Stimulated activated CD8-positive, alpha-beta memory T cell treated with anti-CD3 and anti-CD28 coated beads, Interleukin-12 subunit alpha, Interleukin-12 subunit beta, amount 100 ng/mL, for 24 hours (primary cell): Measurements from ENCODE around the gene DNASE2.

Experiments
- DNase-seq: peaks from one replicate; pipeline ENCODE4 v3.0.0-alpha.2; 2020; ENCODE audit errors: extremely low read depth

The DNASE2 gene

DNA sequence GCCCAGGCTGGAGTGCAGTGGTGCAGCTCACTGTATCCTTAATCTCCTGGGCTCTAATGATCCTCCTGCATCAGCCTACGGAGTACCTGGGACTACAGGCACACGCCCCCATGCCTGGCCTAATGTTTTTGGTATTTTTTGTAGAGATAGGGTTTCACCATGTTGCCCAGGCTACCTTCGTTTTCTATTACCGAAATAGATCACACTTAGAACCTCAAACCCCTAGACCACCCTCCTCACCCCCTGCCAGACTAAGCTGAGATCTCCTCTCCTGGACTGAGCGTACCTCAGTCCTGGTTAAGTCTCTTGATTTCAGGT is 5.4 kb upstream of the DNASE2 start:
- DNase-seq: no peak

DNA sequence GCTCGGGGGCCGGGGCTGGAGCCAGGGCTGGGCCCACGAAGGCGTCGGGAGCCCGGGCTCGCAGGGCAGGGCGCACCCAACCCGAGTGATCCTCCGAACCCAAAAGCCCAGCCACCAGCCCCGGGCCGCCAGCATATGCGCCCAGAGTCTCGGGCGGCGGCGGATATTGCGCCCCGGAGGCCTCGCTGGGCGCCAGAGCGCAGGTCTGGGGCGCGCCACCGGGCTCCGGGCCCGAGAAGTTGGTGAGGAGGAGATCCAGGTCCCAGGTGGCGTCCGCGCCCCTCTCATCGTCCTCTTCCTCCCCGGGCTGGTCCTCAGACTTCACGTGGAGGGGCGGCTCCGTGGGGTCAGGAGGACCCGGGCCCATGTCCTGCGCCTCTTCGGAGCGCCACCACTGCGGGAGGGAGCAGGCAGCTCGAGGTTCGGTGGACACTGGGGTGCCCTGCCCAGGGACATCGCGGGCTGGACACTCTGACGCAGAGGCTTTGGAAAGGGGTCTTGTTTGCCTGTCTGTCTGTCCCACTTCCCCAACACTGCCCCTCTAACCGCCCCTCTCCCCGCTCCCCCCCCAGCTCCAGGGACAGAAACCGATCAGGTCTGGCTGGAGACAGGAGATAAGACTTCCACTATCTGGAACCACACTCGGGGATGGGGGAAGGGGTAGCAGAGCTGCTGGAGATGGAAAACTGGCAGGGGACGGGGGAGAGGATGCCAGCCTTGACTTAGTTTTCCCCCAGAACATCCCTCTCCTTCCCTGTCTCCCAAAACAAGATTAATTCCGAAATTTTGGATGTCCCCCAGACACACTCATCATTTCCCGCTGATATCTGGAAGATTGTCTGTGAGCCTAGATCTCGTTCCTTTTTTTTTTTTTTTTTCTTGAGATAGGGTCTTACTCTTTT is 4.8 kb upstream of the DNASE2 start:
- DNase-seq: no peak

DNA sequence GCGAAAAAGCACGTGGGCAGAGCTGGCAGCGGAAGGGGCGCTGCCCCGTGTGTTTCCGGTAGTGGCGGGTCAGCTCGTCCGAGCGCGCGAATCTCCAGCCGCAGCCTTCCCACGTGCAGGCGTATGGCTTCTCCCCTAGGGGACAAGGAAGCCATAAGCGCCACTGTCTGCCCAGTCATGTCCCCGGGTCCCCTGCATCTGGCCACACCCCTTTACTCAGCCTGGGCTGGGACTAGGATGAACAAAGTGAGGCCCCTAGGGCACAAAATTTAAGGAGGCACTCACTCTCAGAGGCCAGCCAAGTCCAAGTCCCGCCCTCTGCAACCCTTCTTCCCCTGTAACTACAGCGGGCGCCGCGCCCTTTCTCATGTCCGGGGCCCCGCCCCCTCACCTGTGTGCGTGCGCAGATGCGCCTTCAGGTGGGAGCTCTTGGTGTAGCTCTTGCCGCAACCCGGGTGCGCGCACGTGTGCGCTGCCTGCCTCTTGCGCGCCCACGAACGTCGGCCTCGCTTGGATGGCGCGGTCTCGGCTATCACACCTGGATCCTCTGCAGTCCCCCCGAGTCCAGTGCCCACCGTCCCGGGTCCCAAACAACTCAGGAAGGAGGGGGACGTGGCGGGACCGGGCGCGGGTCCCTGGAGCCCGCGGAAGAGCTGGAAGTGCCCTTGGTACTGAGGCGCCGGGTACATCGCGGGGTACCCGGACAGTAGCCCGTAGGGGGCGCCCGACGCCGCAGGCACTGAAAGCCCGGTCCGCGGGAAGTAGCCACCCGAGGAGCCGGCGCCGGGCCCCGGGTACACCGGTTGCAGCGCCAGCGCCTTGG is 3.9 kb upstream of the DNASE2 start:
- peak; percentile 72 for DNase-seq

DNA sequence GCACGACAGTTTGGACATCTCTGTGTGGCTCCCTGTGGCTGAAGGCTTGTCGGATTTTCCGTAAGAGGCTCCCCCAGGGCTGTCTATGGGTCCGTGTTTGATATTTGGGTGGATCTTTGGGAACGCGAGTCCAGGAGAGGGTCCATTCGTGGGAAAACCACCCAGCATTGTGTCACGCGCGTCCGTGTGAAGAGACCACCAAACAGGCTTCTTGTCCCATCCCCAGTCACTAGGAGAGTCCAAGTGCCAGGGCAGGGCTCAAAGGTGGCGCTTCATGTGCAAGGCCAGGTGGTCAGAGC is 3.3 kb upstream of the DNASE2 start:
- no peak for DNase-seq

DNA sequence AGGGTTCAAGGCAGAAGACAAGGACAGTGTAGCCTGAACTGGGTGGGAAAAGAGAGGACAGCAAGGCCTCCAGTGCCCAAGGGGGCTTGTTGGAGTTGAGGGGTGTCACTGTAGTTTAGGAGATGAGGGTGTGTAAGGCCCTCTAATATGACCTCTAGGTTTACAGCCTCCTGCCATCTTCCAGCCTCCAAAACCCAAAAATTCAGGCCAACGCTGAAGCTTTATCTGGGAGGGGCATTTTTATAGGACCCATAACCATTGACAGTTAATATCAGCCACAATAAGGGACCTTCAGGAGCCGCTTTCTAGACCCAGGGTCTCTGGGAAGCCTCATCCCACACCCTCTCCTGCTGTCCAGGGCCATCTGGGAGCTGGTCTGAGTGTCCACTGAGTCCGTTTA is 3.0 kb upstream of the DNASE2 start:
- no peak for DNase-seq

DNA sequence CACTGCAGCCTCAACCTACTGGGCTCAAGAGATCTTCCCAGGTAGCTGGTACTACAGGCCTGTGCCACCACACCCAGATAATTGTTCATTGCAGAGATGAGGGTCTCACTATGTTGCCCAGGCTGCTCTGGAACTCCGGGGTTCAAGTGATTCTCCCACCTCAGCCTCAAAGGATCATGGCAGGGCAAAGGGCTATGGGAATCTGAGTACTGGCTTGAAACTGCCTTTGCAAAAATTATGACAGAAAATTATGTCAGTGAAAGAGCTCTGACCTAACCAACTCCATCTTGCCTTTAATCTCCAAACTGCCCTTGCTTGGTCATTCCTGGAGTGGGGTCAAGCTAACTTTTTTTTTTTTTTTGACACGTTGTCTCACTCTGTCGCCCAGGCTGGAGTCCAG is 1.3 kb upstream of the DNASE2 start:
- DNase-seq: no peak

DNA sequence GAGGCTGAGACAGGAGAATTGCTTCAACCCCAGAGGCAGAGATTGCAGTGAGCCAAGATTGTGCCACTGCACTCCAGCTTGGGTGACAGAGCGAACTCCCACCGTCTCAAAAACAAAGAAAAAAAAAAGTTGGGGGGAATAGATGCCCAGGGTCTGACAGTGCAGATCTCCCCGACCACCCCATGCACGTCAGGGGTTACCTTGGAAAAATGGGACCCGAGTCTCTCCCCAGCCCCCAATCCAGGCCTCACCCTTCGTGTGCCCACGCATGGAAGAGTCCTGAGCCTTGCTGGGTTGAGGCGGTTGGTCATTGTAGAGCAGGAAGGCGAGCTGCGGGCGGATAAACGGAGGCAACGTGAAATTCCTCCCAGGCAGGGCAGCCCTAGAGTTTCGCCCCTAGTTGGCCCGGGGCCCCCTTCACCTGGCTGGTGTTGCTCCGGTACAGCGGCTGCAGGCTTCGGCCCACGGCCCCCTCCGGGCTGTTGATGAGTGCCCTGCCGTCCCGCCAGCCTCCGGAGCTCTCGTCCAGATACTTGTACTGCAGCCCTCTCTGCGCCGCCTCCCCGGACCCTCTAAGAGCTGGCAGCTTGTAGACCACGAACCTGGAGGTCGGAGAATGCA is 588 bp downstream of the DNASE2 start:
- no peak for DNase-seq

DNA sequence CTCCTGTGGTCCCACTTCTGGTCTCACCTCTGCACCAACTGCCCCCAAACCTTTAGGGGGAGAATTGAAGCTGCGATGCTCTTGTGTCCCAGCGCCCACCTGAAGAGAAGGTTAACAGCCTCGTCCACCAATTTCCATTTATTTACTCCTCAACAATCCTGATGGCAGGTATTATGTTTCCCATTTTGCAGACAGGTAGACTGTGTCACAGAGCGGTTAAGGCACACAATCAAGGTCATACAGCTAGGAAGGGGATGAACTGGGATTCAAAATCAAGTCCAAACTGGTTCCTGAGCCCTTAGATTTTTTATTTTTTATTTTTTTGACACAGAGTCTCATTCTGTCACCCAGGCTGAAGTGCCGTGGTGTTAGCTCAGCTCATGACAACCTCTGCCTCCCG is 6.2 kb downstream of the DNASE2 start:
- DNase-seq: no peak

DNA sequence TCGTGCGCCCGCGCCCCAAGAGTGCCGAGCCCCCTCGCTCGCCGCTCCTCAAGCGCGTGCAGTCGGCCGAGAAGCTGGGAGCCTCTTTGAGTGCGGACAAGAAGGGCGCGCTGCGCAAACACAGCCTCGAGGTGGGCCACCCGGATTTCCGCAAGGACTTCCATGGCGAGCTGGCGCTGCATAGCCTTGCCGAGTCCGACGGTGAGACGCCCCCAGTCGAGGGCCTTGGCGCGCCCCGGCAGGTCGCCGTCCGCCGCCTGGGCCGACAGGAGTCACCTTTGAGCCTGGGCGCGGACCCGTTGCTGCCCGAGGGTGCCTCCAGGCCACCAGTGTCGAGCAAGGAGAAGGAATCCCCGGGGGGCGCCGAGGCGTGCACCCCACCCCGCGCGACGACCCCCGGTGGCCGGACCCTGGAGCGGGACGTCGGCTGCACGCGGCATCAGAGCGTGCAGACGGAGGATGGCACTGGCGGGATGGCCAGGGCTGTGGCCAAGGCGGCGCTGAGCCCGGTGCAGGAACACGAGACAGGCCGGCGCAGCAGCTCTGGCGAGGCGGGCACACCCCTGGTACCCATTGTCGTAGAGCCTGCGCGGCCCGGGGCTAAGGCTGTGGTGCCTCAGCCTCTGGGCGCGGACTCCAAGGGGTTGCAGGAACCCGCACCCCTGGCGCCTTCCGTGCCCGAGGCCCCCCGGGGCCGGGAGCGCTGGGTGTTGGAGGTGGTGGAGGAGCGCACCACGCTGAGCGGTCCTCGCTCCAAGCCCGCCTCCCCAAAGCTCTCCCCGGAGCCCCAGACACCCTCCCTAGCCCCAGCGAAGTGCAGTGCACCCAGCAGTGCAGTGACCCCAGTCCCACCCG is 7.1 kb downstream of the DNASE2 start:
- DNase-seq: no peak

DNA sequence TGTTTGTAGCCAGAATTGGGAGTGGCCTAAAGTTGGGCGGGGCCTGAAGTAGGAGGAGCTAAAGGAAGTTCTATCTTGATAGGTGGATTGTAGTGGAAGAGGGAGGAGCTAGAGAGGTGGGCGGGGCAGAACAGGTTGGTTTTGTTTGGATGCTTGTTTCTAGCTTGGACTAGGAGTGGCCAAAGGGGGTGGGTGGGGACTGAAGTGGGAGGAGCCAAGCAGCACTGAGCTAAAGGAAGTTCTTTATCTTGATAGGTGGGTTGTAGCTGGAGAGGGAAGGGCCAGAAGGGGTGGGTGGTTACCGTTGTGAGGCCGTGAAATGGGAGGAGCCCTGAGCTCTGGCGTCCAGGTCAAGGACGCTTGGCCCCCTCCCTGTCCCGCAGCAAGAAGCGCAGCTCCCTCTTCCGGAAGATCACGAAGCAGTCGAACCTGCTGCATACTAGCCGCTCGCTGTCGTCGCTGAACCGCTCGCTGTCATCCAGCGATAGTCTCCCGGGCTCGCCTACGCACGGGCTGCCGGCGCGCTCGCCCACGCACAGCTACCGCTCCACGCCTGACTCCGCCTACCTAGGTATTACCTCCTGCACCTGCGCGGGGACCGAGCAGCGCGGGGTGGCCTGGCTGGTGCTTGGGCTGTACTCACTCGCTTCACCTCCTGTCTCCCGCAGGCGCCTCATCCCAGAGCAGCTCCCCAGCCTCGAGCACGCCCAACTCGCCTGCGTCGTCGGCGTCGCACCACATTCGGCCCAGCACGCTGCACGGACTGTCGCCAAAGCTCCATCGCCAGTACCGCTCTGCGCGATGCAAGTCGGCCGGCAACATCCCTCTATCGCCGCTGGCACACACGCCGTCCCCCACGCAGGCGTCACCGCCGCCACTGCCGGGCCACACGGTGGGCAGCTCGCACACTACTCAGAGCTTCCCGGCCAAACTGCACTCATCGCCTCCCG is 8.0 kb downstream of the DNASE2 start:
- DNase-seq: no peak

DNA sequence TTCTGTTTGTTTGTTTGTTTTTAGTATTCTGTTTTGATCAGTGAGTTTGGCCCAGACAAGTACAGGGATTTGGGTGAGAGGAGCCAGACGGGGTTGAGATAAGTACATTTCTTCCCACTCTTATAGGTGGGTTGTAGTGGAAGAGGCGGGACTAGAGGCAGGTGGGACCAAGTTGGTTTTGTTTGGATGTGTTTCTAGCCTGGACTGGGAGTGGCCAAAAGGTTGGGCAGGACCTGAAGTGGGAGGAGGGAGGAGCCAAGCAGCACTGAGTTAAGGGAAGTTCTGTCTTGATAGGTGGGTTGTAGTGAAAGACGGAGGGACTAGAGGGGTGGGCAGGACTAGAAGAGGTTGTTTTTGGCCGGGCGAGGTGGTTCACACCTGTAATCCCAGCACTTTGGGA is 9.0 kb downstream of the DNASE2 start:
- DNase-seq: no peak

DNA sequence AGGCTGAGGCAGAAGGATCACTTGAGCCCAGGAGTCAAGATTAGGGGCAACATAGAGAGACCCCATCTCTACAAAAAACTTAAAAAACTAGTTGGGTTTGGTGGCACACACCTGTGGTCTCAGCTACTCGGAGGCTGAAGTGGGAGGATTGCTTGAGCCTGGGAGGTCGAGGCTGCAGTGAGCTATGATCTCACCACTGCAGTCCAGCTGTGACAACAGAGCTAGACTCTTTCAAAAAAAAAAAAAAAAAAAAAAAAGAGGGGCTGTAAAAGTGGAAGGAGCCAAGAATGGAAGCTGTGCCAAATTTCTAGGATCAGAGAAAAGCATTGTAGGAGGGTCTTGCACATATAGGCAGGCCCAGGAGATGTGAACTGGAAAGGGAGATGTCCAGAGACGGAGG is 9.6 kb downstream of the DNASE2 start:
- no peak for DNase-seq

DNA sequence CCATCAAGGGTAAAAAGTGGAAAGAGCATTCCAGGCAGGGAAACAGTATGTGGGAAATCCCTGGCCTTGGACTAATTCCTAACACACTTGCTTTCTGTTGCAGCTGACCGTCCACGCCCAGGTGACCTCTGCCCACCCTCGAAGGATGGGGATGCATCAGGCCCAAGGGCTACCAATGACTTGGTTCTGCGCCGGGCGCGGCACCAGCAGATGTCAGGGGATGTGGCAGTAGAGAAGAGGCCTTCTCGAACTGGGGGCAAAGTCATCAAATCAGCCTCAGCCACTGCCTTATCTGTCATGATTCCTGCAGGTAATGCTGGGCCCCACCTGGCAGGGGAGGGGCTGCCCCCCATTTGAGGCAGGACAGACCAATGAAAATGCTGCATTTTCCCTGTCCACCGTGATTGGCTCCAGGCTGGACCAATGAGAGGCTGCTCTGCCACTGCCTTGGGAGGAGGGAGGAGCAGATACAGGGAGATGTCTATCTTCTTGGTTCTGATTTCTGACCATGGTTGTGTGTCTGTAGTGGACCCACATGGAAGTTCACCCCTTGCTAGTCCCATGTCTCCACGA is 12.6 kb downstream of the DNASE2 start:
- DNase-seq: no peak

DNA sequence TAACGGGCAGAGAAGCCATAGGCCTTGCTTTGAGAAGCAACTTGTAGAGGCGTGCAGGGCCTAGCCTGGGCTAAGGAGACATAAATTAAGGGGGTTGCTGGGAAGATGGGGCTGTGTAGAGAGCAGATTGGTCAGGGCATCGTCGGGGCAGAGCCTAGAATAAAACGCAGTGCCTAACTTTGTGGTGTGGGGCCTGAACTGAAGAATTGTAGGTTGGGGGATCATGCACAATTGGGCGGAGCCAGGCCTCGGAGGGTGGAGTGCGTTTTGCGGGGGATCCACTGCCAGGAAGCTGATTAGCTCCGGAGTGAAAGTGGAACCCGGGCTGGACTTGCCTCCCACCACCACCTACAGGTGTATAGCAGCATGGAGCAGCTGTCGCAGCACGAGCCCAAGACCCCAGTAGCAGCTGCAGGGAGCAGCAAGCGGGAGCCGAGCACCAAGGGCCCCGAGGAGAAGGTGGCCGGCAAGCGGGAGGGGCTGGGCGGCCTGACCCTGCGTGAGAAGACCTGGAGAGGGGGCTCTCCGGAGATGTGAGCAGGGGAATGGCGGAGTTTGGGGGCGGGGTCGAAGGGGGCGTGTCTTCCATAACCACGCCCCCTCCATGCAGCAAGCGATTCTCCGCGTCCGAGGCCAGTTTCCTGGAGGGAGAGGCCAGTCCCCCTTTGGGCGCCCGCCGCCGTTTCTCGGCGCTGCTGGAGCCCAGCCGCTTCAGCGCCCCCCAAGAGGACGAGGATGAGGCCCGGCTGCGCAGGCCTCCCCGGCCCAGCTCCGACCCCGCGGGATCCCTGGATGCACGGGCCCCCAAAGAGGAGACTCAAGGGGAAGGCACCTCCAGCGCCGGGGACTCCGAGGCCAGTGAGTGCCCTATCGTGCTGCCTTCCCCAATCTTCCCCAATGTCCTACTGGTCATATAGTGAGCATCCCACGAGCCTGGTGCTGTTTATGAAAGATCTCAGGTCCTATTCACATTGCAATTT is 13.8 kb downstream of the DNASE2 start:
- no peak for DNase-seq

DNA sequence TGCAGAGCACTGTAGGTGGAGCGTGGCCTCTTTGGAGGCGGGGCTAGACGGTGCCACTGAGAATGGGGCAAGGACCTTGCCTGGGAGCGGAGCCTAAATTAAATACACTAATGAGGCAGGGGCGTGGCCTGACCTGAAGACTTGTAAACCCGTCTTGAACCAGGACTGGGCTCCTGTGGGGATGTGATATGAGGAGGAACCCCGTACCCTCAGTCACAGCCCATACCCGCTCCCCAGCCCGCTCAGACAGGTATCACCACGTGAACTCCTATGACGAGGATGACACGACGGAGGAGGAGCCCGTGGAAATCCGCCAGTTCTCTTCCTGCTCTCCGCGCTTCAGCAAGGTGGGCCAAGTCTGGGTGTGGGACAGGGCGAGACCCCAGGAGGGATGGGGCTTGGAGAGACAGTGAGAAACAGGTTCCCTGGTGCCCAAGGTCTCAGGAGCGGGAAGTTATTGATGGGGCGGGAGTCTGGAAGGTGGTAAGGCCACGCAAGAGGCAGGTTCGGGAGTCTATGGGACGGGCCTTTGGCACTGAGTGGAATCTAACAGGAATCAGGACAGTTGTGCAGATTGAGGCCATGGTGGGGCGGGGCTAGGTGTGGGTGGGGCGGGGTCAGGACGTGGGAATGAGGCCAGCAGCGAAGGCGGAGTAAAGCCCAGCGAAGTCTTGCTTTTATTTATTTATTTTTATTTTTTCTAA is 14.7 kb downstream of the DNASE2 start:
- DNase-seq: no peak

DNA sequence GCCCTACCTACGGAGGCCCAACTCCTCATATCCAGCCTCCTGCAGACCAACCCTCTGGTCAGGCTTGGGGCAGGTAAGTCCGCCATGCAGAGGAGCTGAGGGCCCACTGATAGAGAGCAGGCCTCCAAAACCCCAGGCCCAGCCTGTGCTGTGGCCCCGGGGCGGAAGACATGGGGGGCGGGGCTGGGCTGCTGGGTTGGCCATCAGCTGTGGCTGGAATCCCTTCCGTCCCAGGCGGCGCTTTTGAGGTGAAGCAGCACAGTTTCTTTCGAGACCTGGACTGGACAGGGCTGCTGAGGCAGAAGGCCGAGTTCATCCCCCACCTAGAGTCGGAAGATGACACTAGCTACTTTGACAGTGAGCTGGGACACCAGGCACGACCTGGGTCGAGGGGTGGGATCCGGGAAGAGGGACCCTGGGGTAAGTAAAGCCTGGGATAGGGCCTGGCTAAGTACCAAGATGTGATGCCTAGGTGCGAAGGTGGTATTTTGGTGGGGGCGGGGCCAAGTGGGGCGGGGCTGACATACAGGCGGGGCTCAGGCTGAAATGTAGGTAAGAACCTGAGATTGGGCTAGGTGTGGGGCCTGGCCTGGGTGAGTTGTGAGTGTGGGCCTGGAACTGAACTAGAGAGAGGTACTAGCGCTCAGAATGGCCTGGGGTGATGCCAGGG is 15.4 kb downstream of the DNASE2 start:
- no peak for DNase-seq

DNA sequence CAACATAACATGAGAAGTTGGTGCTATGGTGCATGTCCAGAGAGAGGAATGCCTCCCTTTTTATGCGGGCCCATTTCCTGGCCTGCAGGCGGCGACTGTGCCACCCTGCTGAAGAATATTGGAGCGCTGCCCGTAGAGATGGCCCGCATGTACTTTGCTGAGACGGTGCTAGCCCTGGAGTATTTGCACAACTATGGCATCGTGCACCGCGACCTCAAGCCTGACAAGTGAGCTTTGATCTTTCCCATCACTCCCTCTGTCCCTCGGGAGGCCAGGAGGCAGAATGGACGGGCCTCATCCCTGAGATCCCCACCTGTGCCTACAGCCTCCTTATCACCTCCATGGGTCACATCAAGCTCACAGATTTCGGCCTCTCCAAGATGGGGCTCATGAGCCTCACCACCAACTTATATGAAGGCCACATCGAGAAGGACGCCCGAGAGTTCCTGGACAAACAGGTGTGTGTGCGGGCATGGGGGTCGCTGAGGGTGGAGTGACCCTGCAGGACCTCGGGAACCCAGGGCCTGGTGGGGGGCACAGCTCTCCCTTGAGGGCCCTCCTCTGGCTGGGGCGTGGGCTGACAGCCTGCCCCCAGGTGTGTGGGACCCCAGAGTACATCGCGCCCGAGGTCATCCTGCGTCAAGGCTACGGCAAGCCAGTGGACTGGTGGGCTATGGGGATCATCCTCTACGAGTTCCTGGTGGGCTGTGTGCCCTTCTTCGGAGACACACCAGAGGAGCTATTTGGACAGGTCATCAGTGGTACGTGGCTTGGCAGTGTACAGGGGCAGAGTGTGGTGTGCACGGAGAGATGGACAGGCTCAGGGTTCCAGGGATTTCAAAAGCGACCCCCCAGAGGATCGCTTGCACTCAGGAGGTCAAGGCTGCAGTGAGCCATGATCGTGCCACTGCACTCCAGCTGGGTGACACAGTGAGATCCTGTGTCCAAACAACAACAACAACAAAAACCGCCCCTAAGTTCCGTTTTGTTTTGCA is 16.2 kb downstream of the DNASE2 start:
- DNase-seq: no peak
